H1 (cell line): ENCODE measurements around the gene FXR2. TPM values are rescaled to one million over a fixed set of nuclear protein-coding genes. Genes with fewer than 3 reads are reported as not detected.

Experiments
- CTCF ChIA-PET: fragments of 300-600 bp; sonication (Branson Sonifier 250); formaldehyde crosslinking; loops from one replicate; lab custom pipeline; 2021; ENCODE audit not compliant: partially characterized antibody; lab: Charles Lee
- POLR2A ChIA-PET: fragments of 300-600 bp; sonication (Branson Sonifier 250); formaldehyde crosslinking; loops from one replicate; lab custom pipeline; 2021; ENCODE audit warnings: inconsistent platforms; ENCODE audit not compliant: partially characterized antibody; lab: Charles Lee
- DNase-seq, 2 experiments: peaks; one replicate each; pipeline versions ENCODE4 v3.0.0 to v3.0.0-alpha.2; 2010 to 2022; ENCODE audit warnings: low spot score in 2 of 2, low read depth in 1 of 2, mixed read lengths in 1 of 2
- FAIRE-seq: peaks from 2 replicates; lab custom pipeline; 2011; peaks lifted over from hg19 to GRCh38; lab: Jason Lieb, UNC
- H2AFZ ChIP-seq: 2 replicates; pipeline ENCODE4 v1.8.1; 2012; ENCODE audit warnings: low read length, inconsistent platforms
- H2AK5ac ChIP-seq: 2 replicates; pipeline ENCODE4 v1.6.1; 2013; ENCODE audit warnings: low read depth, low read length
- H2BK120ac ChIP-seq: replicated peaks from 2 replicates; pipeline ENCODE3; 2013; ENCODE audit warnings: low read depth, low read length, inconsistent platforms
- H2BK12ac ChIP-seq: 2 replicates; pipeline ENCODE4 v1.6.1; 2013; ENCODE audit warnings: low read depth, low read length
- H2BK15ac ChIP-seq: 2 replicates; pipeline ENCODE4 v1.6.1; 2013; ENCODE audit warnings: low read length
- H2BK20ac ChIP-seq: 2 replicates; pipeline ENCODE4 v1.6.1; 2013; ENCODE audit warnings: low read length
- H2BK5ac ChIP-seq: 2 replicates; pipeline ENCODE4 v1.6.1; 2013; ENCODE audit warnings: low read depth, low read length
- H3K14ac ChIP-seq: 2 replicates; pipeline ENCODE4 v1.6.1; 2013; ENCODE audit warnings: inconsistent platforms; ENCODE audit not compliant: insufficient read length
- H3K18ac ChIP-seq: 2 replicates; pipeline ENCODE4 v1.6.1; 2013; ENCODE audit warnings: low read length; ENCODE audit errors: extremely low read depth
- H3K23ac ChIP-seq: 2 replicates; pipeline ENCODE4 v1.6.1; 2013; ENCODE audit warnings: inconsistent platforms; ENCODE audit not compliant: insufficient read length
- H3K23me2 ChIP-seq: 2 replicates; pipeline ENCODE4 v1.6.1; 2013; ENCODE audit warnings: low read depth, low read length
- H3K27ac ChIP-seq: 2 replicates; pipeline ENCODE4 v1.6.1; 2011; ENCODE audit warnings: low read depth, low read length, inconsistent platforms
- H3K27me3 ChIP-seq, 4 experiments: replicated peaks in 1 of 4; 1 replicate in 1 of 4; 2 replicates in 3 of 4; pipeline versions ENCODE4 v1.6.1 to v1.8.1; 2011 to 2013; ENCODE audit warnings: low read length in 3 of 4, mild to moderate bottlenecking in 3 of 4, inconsistent platforms in 2 of 4, mixed read lengths in 2 of 4, moderate library complexity in 1 of 4; ENCODE audit not compliant: control insufficient read depth in 3 of 4, insufficient read depth in 3 of 4; ENCODE audit errors: extremely low read depth in 1 of 4
- H3K36me3 ChIP-seq, 4 experiments: 2 replicates each; pipeline versions ENCODE4 v1.6.1 to v1.8.1; 2011 to 2013; ENCODE audit warnings: mild to moderate bottlenecking in 4 of 4, low read length in 3 of 4, moderate library complexity in 2 of 4, control low read depth in 1 of 4, inconsistent platforms in 1 of 4; ENCODE audit not compliant: insufficient read depth in 4 of 4, control insufficient read depth in 2 of 4
- H3K4ac ChIP-seq: replicated peaks from 2 replicates; pipeline ENCODE3; 2013; ENCODE audit warnings: low read length, low read depth, mixed read lengths, inconsistent platforms; ENCODE audit not compliant: insufficient read length
- H3K4me1 ChIP-seq, 4 experiments: replicated peaks in 1 of 4; 1 replicate in 1 of 4; 2 replicates in 3 of 4; pipeline versions ENCODE4 v1.6.1 to v1.8.1; 2011 to 2013; ENCODE audit warnings: low read length in 3 of 4, inconsistent platforms in 2 of 4, mixed read lengths in 1 of 4; ENCODE audit not compliant: insufficient read depth in 4 of 4, control insufficient read depth in 3 of 4
- H3K4me2 ChIP-seq, 2 experiments: 2 replicates each; pipeline versions ENCODE4 v1.6.1 to v1.8.1; 2011 to 2013; ENCODE audit warnings: low read depth in 2 of 2, low read length in 2 of 2, control low read depth in 1 of 2, inconsistent platforms in 1 of 2, mild to moderate bottlenecking in 1 of 2; ENCODE audit not compliant: insufficient read depth in 1 of 2
- H3K4me3 ChIP-seq, 4 experiments: fragments of 200-600, 300-600 bp in 1 of 4; sonication (generic), shearing (Covaris generic), sonication (Bioruptor Twin) in 1 of 4; 2 replicates each; pipeline versions ENCODE4 v1.5.1 to v1.8.1; 2011 to 2016; ENCODE audit warnings: low read length in 4 of 4, low read depth in 3 of 4, control low read depth in 2 of 4, inconsistent platforms in 2 of 4, mild to moderate bottlenecking in 2 of 4, mixed read lengths in 1 of 4, moderate library complexity in 1 of 4; ENCODE audit not compliant: insufficient read depth in 2 of 4; ENCODE audit errors: extremely low read depth in 1 of 4
- H3K56ac ChIP-seq: replicated peaks from 2 replicates; pipeline ENCODE3; 2013; ENCODE audit warnings: low read depth, mild to moderate bottlenecking, mixed read lengths, low read length, inconsistent platforms; ENCODE audit not compliant: insufficient read length
- H3K79me1 ChIP-seq: 2 replicates; pipeline ENCODE4 v1.6.1; 2013; ENCODE audit warnings: low read depth, low read length, control low read depth
- H3K79me2 ChIP-seq, 2 experiments: 2 replicates each; pipeline versions ENCODE4 v1.6.1 to v1.8.1; 2012 to 2013; ENCODE audit warnings: low read length in 2 of 2, mild to moderate bottlenecking in 2 of 2, inconsistent platforms in 1 of 2; ENCODE audit not compliant: insufficient read depth in 2 of 2, control insufficient read depth in 1 of 2
- H3K9ac ChIP-seq, 4 experiments: replicated peaks in 1 of 4; 1 replicate in 1 of 4; 2 replicates in 3 of 4; pipeline versions ENCODE4 v1.6.1 to v1.8.1; 2011 to 2013; ENCODE audit warnings: low read depth in 3 of 4, low read length in 3 of 4, control low read depth in 2 of 4, mild to moderate bottlenecking in 2 of 4, moderate library complexity in 2 of 4, inconsistent platforms in 1 of 4; ENCODE audit errors: extremely low read depth in 1 of 4
- H3K9me3 ChIP-seq, 2 experiments: 2 replicates each; pipeline versions ENCODE4 v1.6.1 to v1.8.1; 2012 to 2013; ENCODE audit warnings: mild to moderate bottlenecking in 2 of 2, moderate library complexity in 2 of 2, control low read depth in 1 of 2, inconsistent platforms in 1 of 2, low read depth in 1 of 2, low read length in 1 of 2, mixed read lengths in 1 of 2; ENCODE audit not compliant: insufficient read depth in 2 of 2
- H4K20me1 ChIP-seq, 2 experiments: replicated peaks in 1 of 2; 2 replicates each; pipeline versions ENCODE3 to v1.8.1; 2011 to 2013; ENCODE audit warnings: inconsistent platforms in 2 of 2, low read length in 2 of 2, mild to moderate bottlenecking in 1 of 2; ENCODE audit not compliant: insufficient read depth in 2 of 2, control insufficient read depth in 1 of 2
- H4K5ac ChIP-seq: 2 replicates; pipeline ENCODE4 v1.6.1; 2013; ENCODE audit warnings: low read length, low read depth, mixed read lengths, inconsistent platforms; ENCODE audit not compliant: insufficient read length
- H4K8ac ChIP-seq: 2 replicates; pipeline ENCODE4 v1.8.0; 2013; ENCODE audit warnings: mild to moderate bottlenecking, moderate library complexity, low read length, inconsistent platforms; ENCODE audit not compliant: insufficient read depth; ENCODE audit errors: extremely low read depth
- H4K91ac ChIP-seq: replicated peaks from 2 replicates; pipeline ENCODE3; 2013; ENCODE audit warnings: low read length, mixed read lengths, inconsistent platforms; ENCODE audit not compliant: insufficient read length
- KDM5A ChIP-seq: fragments of 200-600 bp; IDR thresholded peaks from 2 replicates; pipeline ENCODE4 v1.7.1; 2012; ENCODE audit warnings: mild to moderate bottlenecking, low read length, inconsistent platforms, mixed read lengths
- POLR2A ChIP-seq, 2 experiments: IDR thresholded peaks; 1 replicate in 1 of 2; 2 replicates in 1 of 2; pipeline ENCODE4 v1.6.1; 2011; ENCODE audit warnings: low read depth in 2 of 2, low read length in 2 of 2, mild to moderate bottlenecking in 2 of 2; ENCODE audit errors: control extremely low read depth in 1 of 2
- SAP30 ChIP-seq: fragments of 300-600 bp; sonication (generic); IDR thresholded peaks from 2 replicates; pipeline ENCODE4 v1.7.1; 2012; ENCODE audit warnings: low read length, moderate library complexity, mild to moderate bottlenecking, inconsistent platforms; ENCODE audit not compliant: insufficient read depth, insufficient replicate concordance
- TAF1 ChIP-seq: IDR thresholded peaks from 2 replicates; pipeline ENCODE4 v1.6.1; 2011; ENCODE audit warnings: mild to moderate bottlenecking, low read depth, low read length
- WGBS, 2 experiments: shearing (Covaris generic) in 1 of 2; methylation state at CpG; one replicate each; pipeline versions ENCODE4 v1.1.6 to v1.1.7; 2013 to 2015; ENCODE audit warnings: low lambda C conversion rate in 2 of 2, mixed read lengths in 2 of 2, inconsistent platforms in 1 of 2, low coverage in 1 of 2, missing lambda C conversion rate in 1 of 2; ENCODE audit not compliant: insufficient replicate concordance in 2 of 2, insufficient coverage in 1 of 2, insufficient read length in 1 of 2; ENCODE audit errors: extremely low coverage in 1 of 2, missing lambda C conversion rate in 1 of 2; 5-methylcytosine and 5-hydroxymethylcytosine counted together
- polyA plus RNA-seq, 7 experiments: library from polyadenylated mRNA; depleted of rRNA in 3 of 7; stranded (reverse) in 5 of 7; unstranded in 2 of 7; fragments of >200 nt in 5 of 7; fragments of 200-250 nt in 2 of 7; gene quantifications; 1 replicate in 5 of 7; 2 replicates in 1 of 7; 4 replicates in 1 of 7; pipeline versions ENCODE4 v1.2.1 to v1.2.3, GENCODE V29; 2011 to 2013; ENCODE audit warnings: missing spikeins in 2 of 7, mixed read lengths in 2 of 7
- total RNA-seq: library from RNA; stranded (reverse); fragmentation: NEBNext Ultra II Directional; extraction: Animal tissue kit (Norgen Biotek cat#: 25700); gene quantifications from 2 replicates; pipeline ENCODE4 v1.2.1, GENCODE V29; 2021
- TF ChIP-seq, protein P1 (sequence below): IDR thresholded peaks from 2 replicates; pipeline ENCODE4 v1.6.1; 2011; ENCODE audit warnings: low read length, improper control_type of control experiment

Gene FXR2
- total and polyA plus RNA-seq, 2 of the 8 experiments (the other 6 are each of a cell fraction or from before 2014, with no cell fraction given) = 26.2 to 44.0 TPM

DNA sequence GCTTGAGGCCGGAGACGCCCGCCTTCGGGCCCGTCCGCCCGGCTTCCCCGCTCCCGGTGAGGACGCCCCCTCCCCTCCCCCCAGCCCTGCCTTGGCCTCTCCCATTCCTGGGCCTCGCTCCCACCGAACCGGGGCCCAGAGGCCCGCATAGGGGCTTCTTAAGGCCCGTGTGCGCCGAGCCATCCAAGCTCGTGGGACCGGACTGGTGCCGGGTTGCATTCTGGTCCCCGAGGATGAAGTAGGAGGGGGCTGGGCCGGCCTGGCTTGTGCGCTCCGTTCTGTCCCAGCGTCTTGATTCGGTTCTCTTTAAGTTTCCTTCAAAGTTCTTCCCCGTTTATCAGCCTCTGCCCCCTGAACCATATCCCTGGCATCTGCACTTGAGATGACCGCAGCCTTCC is 52.5 kb downstream of the FXR2 start:
- Histone ChIP-seq H2AK5ac (no peak overlapping the region), H3K27me3 (no peaks in the 10 kb centered on the region), H3K4me1 (peaks cover 11 to 37% (median 20%) of the 10 kb centered on the region in 4 experiments), H3K23me2 (peaks cover 6% of the 10 kb centered on the region; the same call in 1 of the 2 replicates), H3K14ac (no peak overlapping the region), H2AFZ (no peak overlapping the region), H3K4ac (no peak overlapping the region), H2BK15ac (no peak overlapping the region), H3K56ac (peak overlapping the region; percentile 48), H3K4me2 (peak overlapping the region; percentile 49 to 96), H3K36me3 (peaks cover 22 to 38% (median 27%) of the 10 kb centered on the region in 4 experiments), H2BK12ac (no peak overlapping the region), H3K9ac (peak overlapping the region; percentile 63 to 82 (median 74); a peak in 6 of 7 replicates), H2BK20ac (no peak overlapping the region), H2BK120ac (no peak overlapping the region), H3K27ac (peak overlapping the region; percentile 48; the same call in 1 of the 2 replicates), H2BK5ac (no peak overlapping the region), H3K18ac (no peak overlapping the region), H4K91ac (no peak overlapping the region), H3K79me1 (peaks cover 11% of the 10 kb centered on the region), H3K79me2 (peaks cover 4 to 26% of the 10 kb centered on the region in 2 experiments; a peak in 3 of 4 replicates), H3K23ac (no peak overlapping the region), H3K4me3 (peak overlapping the region; percentile 69 to 96 (median 78)), H3K9me3 (no peaks in the 10 kb centered on the region), H4K8ac (peak overlapping the region; percentile 92; the same call in 1 of the 2 replicates), H4K20me1 (peaks cover 0 to 1% of the 10 kb centered on the region in 2 experiments), H4K5ac (no peak overlapping the region)
- ChIA-PET CTCF (interaction anchor here (0.7 to 12.7 kb wide), 8 partner anchors 9 to 63 kb away, joined by 3 to 251 read pairs (median 8); partner anchors contain the start of genes MPDU1, SOX15 and TNFSF12), POLR2A (interaction anchor here (0.6 to 37.5 kb wide), 15 partner anchors 16 to 253 kb away, joined by 3 to 1144 read pairs (median 4); partner anchors contain the start of genes CD68, EFNB3, GPS2 and MPDU1)
- WGBS, 2 experiments = 5% methylated on average over 24 of the region's 28 CpGs; no CpG with 5 or more reads in 1 of the 2 experiments
- FAIRE-seq (no peak), DNase-seq (no peak)
- TF ChIP-seq TAF1 (no peak), KDM5A (0 out of 2 replicates have a peak, but pooled peaks have one; percentile 3), POLR2A (IDR thresholded peaks at IDR 0.05; ENCODE audit: control extremely low read depth in 1 of 2, low read depth in 2 of 2, low read length in 2 of 2) (no peak; a peak in 1 of 3 replicates), SAP30 (peak; percentile 53)
- TF ChIP-seq, protein P1, sequence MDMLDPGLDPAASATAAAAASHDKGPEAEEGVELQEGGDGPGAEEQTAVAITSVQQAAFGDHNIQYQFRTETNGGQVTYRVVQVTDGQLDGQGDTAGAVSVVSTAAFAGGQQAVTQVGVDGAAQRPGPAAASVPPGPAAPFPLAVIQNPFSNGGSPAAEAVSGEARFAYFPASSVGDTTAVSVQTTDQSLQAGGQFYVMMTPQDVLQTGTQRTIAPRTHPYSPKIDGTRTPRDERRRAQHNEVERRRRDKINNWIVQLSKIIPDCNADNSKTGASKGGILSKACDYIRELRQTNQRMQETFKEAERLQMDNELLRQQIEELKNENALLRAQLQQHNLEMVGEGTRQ = no peak
